ENCODE measurements around the gene ARSG. TPM values are rescaled to one million over a fixed set of nuclear protein-coding genes. Genes with fewer than 3 reads are reported as not detected.
"Not testable (repeated sequence)": the region's sequence is repeated elsewhere in the genome, so short reads cannot be mapped to it uniquely, and the experiment has no call there.

The ARSG gene
- polyA plus RNA-seq, 1 donor (not counting 4 experiments of a cell fraction or from before 2014, with no cell fraction given): 0.41 TPM

DNA sequence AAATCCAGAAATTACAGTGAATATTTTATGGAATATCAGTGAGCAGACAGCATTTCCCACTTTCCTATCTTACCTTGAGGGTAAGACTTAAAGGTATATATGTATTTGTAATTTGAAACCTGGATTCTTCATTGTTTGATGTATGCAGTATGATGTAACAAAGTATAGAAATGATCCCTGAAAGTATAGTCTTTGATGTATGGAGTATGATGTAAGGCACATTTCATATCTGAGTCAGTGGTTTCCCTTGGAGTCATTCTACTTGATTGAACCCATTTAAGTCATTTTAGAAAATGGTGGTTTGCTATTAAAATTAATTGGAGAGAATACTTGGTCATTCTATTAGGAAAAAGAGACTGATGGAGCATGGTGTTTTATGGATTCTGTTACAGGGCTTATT is 33.4 kb upstream of the ARSG start:
- no peak overlapping the region for H3K4me3 ChIP-seq (ENCODE audit: control insufficient read depth in 2 of 3, extremely low read depth in 1 of 3, insufficient read depth in 2 of 3, low read depth in 1 of 3, low read length in 3 of 3)
- H3K9ac ChIP-seq (ENCODE audit: control insufficient read depth, extremely low read depth, insufficient read depth, low read length): no peak overlapping the region
- H2AFZ ChIP-seq (ENCODE audit: control insufficient read depth, low read length): no peak overlapping the region
- no peaks in the 10 kb centered on the region for H3K9me1 ChIP-seq (ENCODE audit: control insufficient read depth, extremely low read depth, insufficient read depth, low read length)
- H3K79me2 ChIP-seq (ENCODE audit: control insufficient read depth, insufficient read depth, low read length): no peaks in the 10 kb centered on the region
- dilution Hi-C loops (cut with MboI; ENCODE audit: extremely low pct_ligation_motif_present, low sequenced_read_pairs): no loop called here
- DNase-seq (ENCODE audit: low read depth, low spot score): no peak
- no peaks in the 10 kb centered on the region for H3K9me3 ChIP-seq (ENCODE audit: control insufficient read depth, low read depth, low read length)
- FAIRE-seq: no peak
- no peak overlapping the region for H3K4me2 ChIP-seq (ENCODE audit: control insufficient read depth, extremely low read depth, insufficient read depth, low read depth, low read length)
- no peak for TF ChIP-seq CTCF (optimal IDR thresholded peaks at IDR 0.05 in 1 of 3, IDR thresholded peaks at IDR 0.05 in 1 of 3, conservative IDR thresholded peaks at IDR 0.05 in 1 of 3; ENCODE audit: extremely low read depth in 1 of 3, insufficient read depth in 2 of 3, low read length in 3 of 3)
- H4K20me1 ChIP-seq (ENCODE audit: control insufficient read depth, extremely low read depth, insufficient read depth, low read length): no peaks in the 10 kb centered on the region
- no peak overlapping the region for H3K27ac ChIP-seq (ENCODE audit: control insufficient read depth, insufficient read depth, low read length)
- no peaks in the 10 kb centered on the region for H3K27me3 ChIP-seq (ENCODE audit: control insufficient read depth, extremely low read depth, insufficient read depth, low read length)
- peaks cover 3% of the 10 kb centered on the region for H3K4me1 ChIP-seq (ENCODE audit: control insufficient read depth, extremely low read depth, insufficient read depth, low read length)
- peaks cover 3 to 13% of the 10 kb centered on the region in 2 experiments for H3K36me3 ChIP-seq (ENCODE audit: control insufficient read depth in 2 of 2, extremely low read depth in 1 of 2, insufficient read depth in 2 of 2, low read length in 2 of 2)

- dilution Hi-C loops (cut with MboI; ENCODE audit: extremely low pct_ligation_motif_present, low sequenced_read_pairs); H3K79me2 ChIP-seq (ENCODE audit: control insufficient read depth, insufficient read depth, low read length); H3K9me3 ChIP-seq (ENCODE audit: control insufficient read depth, low read depth, low read length); H4K20me1 ChIP-seq (ENCODE audit: control insufficient read depth, extremely low read depth, insufficient read depth, low read length); H3K27ac ChIP-seq (ENCODE audit: control insufficient read depth, insufficient read depth, low read length); H3K27me3 ChIP-seq (ENCODE audit: control insufficient read depth, extremely low read depth, insufficient read depth, low read length); H3K9me1 ChIP-seq (ENCODE audit: control insufficient read depth, extremely low read depth, insufficient read depth, low read length); H3K4me1 ChIP-seq (ENCODE audit: control insufficient read depth, extremely low read depth, insufficient read depth, low read length); DNase-seq (ENCODE audit: low read depth, low spot score): not testable (repeated sequence)
- H2AFZ ChIP-seq (ENCODE audit: control insufficient read depth, low read length): peak overlapping the region; percentile 59
- peak overlapping the region; percentile 15 for H3K9ac ChIP-seq (ENCODE audit: control insufficient read depth, extremely low read depth, insufficient read depth, low read length)
- H3K4me3 ChIP-seq (ENCODE audit: control insufficient read depth in 2 of 3, extremely low read depth in 1 of 3, insufficient read depth in 2 of 3, low read depth in 1 of 3, low read length in 3 of 3): peak overlapping the region in 1 of 3 experiments; percentile 33
- H3K4me2 ChIP-seq (ENCODE audit: control insufficient read depth, extremely low read depth, insufficient read depth, low read depth, low read length): peak overlapping the region; percentile 60
- peaks cover 3 to 12% of the 10 kb centered on the region in 2 experiments for H3K36me3 ChIP-seq (ENCODE audit: control insufficient read depth in 2 of 2, extremely low read depth in 1 of 2, insufficient read depth in 2 of 2, low read length in 2 of 2)
- FAIRE-seq: peak; percentile 46
Measured at GRCh38 chr17:68258890-68259647, 32.2 kb upstream of the ARSG start.

DNA sequence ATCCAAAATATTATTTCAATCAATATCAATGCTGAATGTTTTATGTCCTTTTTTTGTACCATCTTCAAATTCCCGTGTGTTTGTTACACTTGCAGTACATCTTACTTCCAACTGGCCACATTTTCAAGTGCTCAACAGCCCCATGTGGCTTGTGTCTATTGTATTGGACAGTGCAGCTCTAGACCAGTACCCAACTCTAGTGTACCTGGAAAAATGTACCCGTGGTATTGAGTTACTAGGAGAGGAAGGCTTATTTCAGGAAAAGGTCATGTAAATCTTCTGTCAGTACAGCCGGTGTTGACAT is 31.7 kb upstream of the ARSG start:
- H3K27me3 ChIP-seq (ENCODE audit: control insufficient read depth, extremely low read depth, insufficient read depth, low read length); H3K4me3 ChIP-seq (ENCODE audit: control insufficient read depth in 2 of 3, extremely low read depth in 1 of 3, insufficient read depth in 2 of 3, low read depth in 1 of 3, low read length in 3 of 3); DNase-seq (ENCODE audit: low read depth, low spot score); H3K79me2 ChIP-seq (ENCODE audit: control insufficient read depth, insufficient read depth, low read length); H3K4me2 ChIP-seq (ENCODE audit: control insufficient read depth, extremely low read depth, insufficient read depth, low read depth, low read length); FAIRE-seq; H3K9me3 ChIP-seq (ENCODE audit: control insufficient read depth, low read depth, low read length); H3K4me1 ChIP-seq (ENCODE audit: control insufficient read depth, extremely low read depth, insufficient read depth, low read length); H3K36me3 ChIP-seq (ENCODE audit: control insufficient read depth in 2 of 2, extremely low read depth in 1 of 2, insufficient read depth in 2 of 2, low read length in 2 of 2); H4K20me1 ChIP-seq (ENCODE audit: control insufficient read depth, extremely low read depth, insufficient read depth, low read length); H3K27ac ChIP-seq (ENCODE audit: control insufficient read depth, insufficient read depth, low read length); H3K9ac ChIP-seq (ENCODE audit: control insufficient read depth, extremely low read depth, insufficient read depth, low read length); dilution Hi-C loops (cut with MboI; ENCODE audit: extremely low pct_ligation_motif_present, low sequenced_read_pairs); H3K9me1 ChIP-seq (ENCODE audit: control insufficient read depth, extremely low read depth, insufficient read depth, low read length); H2AFZ ChIP-seq (ENCODE audit: control insufficient read depth, low read length): not testable (repeated sequence)
